GM12872 (cell line): ENCODE data around the gene USP43.

ENCODE experiments used
- TF ChIP-seq, protein P1 (sequence below): IDR thresholded peaks from 3 replicates; pipeline ENCODE4 v1.5.1; 2011; ENCODE audit warnings: low read depth, mild to moderate bottlenecking, low read length, moderate library complexity; ENCODE audit not compliant: insufficient read depth

Gene USP43

DNA sequence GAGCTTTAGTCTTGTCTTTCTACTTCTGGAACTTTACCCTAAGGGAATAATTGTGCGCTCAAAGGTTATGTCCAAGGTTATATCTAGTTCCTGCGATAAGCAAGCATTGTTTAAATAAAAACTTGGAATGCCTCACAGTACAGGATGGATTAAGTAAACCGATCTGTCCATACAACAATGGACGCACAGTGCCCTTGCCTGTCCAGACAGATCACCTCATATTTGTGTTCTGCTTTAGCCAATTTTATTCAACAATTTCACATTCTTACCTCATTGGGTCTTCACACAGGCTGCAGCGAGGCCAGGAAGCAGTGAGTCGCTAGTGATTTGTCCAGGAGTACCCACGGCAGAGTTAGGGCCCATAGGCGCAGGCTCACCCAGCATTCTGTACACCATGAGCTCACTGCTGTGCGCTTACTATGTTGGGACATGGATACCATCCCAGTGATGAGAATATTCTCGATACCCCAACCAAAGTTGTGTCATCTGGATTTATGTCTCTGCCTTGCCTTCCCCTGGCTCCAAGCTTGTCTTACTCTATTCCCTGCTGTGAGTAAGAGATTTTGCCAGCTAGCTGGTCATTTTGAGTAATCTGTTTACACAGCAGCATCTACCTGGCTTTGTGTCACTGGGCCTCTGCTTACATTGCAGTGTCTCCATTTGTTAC, 39.8 kb downstream of the USP43 start:
- TF ChIP-seq, protein P1, sequence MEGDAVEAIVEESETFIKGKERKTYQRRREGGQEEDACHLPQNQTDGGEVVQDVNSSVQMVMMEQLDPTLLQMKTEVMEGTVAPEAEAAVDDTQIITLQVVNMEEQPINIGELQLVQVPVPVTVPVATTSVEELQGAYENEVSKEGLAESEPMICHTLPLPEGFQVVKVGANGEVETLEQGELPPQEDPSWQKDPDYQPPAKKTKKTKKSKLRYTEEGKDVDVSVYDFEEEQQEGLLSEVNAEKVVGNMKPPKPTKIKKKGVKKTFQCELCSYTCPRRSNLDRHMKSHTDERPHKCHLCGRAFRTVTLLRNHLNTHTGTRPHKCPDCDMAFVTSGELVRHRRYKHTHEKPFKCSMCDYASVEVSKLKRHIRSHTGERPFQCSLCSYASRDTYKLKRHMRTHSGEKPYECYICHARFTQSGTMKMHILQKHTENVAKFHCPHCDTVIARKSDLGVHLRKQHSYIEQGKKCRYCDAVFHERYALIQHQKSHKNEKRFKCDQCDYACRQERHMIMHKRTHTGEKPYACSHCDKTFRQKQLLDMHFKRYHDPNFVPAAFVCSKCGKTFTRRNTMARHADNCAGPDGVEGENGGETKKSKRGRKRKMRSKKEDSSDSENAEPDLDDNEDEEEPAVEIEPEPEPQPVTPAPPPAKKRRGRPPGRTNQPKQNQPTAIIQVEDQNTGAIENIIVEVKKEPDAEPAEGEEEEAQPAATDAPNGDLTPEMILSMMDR, result no peak

DNA sequence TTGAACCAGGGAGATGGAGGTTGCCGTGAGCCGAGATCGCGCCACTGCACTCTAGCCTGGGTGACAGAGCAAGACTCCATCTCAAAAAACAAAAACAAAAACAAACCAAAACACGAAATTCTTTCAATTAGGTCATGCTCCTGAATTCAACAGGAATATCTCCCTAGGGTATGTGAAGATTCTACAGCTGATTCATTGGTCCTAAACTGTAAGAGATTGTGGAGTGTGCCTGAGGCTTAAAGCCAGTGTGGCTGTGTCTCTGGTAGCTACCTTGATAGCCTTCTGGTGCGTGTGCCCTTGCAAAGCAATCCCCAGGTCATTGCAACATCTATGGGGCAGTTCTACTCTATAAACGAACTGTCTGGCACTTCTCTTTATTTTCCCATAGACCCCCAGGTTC, 48.4 kb downstream of the USP43 start:
- TF ChIP-seq, protein P1, result no peak

DNA sequence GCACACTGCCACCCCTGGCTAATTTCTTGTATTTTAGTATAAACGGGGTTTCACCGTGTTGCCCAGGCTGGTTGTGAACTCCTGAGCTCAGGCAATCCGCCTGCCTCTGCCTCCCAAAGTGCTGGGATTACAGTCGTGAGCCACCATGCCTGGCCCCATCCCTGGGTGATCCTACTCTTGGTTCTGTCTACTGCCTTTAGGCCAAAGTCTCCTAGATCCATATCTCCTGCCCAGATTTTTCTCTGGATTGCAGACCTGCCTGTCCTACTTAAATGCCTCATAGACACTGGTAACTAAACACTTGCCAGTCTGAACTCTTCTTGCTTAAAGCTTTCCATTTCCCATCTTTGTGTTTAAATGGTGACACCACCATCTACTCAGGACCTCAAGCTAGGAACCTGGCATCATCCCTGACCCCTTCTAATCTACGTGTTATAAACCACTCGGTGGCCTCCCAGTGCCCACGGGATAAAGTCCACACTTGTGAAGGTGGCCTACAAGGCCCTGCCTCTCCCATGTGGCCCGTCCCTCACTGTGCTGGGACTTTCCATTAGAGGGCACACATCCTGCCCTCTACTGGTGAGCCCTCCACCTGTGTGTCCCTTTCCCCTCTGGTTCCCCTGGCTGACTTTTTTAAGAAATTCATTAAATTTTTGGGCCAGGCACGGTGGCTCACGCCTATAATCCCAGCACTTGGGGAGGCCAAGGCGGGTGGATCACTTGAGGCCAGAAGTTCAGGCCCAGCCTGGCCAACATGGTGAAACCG, 51.1 kb downstream of the USP43 start:
- TF ChIP-seq, protein P1, result no peak

DNA sequence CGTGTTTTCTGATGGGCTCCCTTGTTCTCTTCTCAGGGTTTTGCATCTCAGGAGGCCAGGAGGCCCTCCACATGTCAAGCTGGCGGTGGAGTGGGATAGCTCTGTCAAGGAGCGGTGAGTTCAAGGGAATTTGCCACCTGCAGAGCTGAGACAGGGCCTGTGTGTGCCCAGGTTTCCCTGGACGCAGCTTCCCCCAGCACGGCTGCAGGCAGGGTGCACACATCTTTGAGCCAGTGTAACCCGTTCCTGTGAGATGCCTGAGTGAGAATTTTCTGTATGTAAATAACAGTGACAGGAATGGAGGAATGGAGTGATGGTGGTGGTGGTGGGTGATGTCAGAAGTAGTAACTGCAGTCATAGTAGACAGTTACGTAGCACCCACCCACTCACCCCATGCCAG, 54.8 kb downstream of the USP43 start:
- TF ChIP-seq, protein P1, result no peak

DNA sequence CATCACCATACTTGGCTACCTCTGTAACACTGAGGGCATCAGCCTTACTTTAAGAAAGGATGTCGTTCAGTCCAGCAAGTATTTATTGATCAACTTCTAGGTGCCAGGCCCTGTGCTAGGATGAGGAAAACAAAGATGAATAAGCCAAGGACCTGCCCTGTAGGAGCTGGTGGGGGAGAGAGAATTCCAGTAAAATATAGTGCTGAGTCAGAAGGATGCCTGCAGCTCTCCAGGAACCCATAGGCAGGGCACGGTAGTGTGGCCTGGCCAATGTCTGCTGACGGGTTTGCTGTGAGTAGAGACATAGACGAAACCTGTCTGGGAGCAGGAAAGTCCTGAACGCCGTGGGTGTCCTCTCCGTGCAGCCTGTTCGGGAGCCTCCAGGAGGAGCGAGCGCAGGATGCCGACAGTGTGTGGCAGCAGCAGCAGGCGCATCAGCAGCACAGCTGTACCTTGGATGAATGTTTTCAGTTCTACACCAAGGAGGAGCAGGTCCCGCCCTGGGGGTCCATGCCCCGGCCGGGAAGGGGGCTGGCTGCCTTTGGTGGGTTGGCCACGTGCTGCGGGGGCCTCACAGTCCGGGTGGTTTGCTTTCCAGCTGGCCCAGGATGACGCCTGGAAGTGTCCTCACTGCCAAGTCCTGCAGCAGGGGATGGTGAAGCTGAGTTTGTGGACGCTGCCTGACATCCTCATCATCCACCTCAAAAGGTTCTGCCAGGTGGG, 55.6 kb downstream of the USP43 start:
- TF ChIP-seq, protein P1, result no peak

DNA sequence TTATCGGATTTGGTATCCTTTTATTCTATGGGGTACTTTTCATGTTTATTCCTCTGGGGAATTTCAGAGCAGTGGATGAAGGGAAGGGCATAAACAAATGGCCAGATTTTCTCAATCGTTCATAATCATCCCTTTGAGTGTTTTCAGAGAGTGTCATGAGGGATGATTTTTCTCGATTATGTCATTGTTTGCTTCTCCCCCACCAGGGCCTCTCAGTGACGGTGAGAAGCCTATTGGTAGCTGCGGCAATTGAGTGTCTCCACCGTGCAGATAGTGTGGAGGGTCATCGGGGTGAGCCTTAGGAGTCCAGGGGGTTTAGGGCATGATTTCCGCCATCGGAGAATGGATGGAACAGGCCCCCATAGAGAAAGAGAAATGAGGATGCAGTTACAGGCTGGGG, 57.2 kb downstream of the USP43 start:
- TF ChIP-seq, protein P1, result no peak
